Measurements from ENCODE around the gene AEBP2.

Gene AEBP2

GRCh38 chr12:19409376-19409775 lies 29.9 kb upstream of the AEBP2 start:
- H3K36me3 ChIP-seq (ENCODE audit: control insufficient read depth, insufficient read depth, low read length) = no peaks in the 10 kb centered on the region
- no peak for TF ChIP-seq CTCF (IDR thresholded peaks at IDR 0.05)
- H3K27ac ChIP-seq = no peak overlapping the region
- no peak overlapping the region for H3K9ac ChIP-seq
- no peak overlapping the region for H2AFZ ChIP-seq
- H3K9me3 ChIP-seq (ENCODE audit: control insufficient read depth, low read length) = no peaks in the 10 kb centered on the region
- H3K27me3 ChIP-seq (ENCODE audit: control insufficient read depth, insufficient read depth, low read length) = no peaks in the 10 kb centered on the region
- no peaks in the 10 kb centered on the region for H3K4me1 ChIP-seq
- H3K79me2 ChIP-seq = no peaks in the 10 kb centered on the region
- H3K4me2 ChIP-seq (ENCODE audit: low read length) = no peak overlapping the region
- no peak overlapping the region for H3K4me3 ChIP-seq (ENCODE audit: low read depth, low read length)

- Histone ChIP-seq H3K4me3 (ENCODE audit: low read depth, low read length) (no peak overlapping the region), H3K79me2 (no peaks in the 10 kb centered on the region), H3K27me3 (ENCODE audit: control insufficient read depth, insufficient read depth, low read length) (no peaks in the 10 kb centered on the region), H3K9ac (no peak overlapping the region), H3K4me2 (ENCODE audit: low read length) (no peak overlapping the region), H3K4me1 (no peaks in the 10 kb centered on the region), H3K36me3 (ENCODE audit: control insufficient read depth, insufficient read depth, low read length) (no peaks in the 10 kb centered on the region), H3K27ac (no peak overlapping the region), H2AFZ (no peak overlapping the region), H3K9me3 (ENCODE audit: control insufficient read depth, low read length) (no peaks in the 10 kb centered on the region)
- TF ChIP-seq CTCF (IDR thresholded peaks at IDR 0.05) = no peak
Measured at GRCh38 chr12:19410211-19410610, 29.1 kb upstream of the AEBP2 start.

GRCh38 chr12:19410629-19411185 lies 28.6 kb upstream of the AEBP2 start:
- no peaks in the 10 kb centered on the region for H3K4me1 ChIP-seq
- no peaks in the 10 kb centered on the region for H3K27me3 ChIP-seq (ENCODE audit: control insufficient read depth, insufficient read depth, low read length)
- no peak overlapping the region for H3K9ac ChIP-seq
- no peaks in the 10 kb centered on the region for H3K9me3 ChIP-seq (ENCODE audit: control insufficient read depth, low read length)
- no peaks in the 10 kb centered on the region for H3K36me3 ChIP-seq (ENCODE audit: control insufficient read depth, insufficient read depth, low read length)
- H3K4me2 ChIP-seq (ENCODE audit: low read length) = no peak overlapping the region
- H3K79me2 ChIP-seq = no peaks in the 10 kb centered on the region
- no peak overlapping the region for H3K4me3 ChIP-seq (ENCODE audit: low read depth, low read length)
- no peak overlapping the region for H3K27ac ChIP-seq
- no peak for TF ChIP-seq CTCF (IDR thresholded peaks at IDR 0.05)
- H2AFZ ChIP-seq = no peak overlapping the region

- Histone ChIP-seq H3K4me2 (ENCODE audit: low read length) (no peak overlapping the region), H2AFZ (no peak overlapping the region), H3K9me3 (ENCODE audit: control insufficient read depth, low read length) (no peaks in the 10 kb centered on the region), H3K4me3 (ENCODE audit: low read depth, low read length) (no peak overlapping the region), H3K27me3 (ENCODE audit: control insufficient read depth, insufficient read depth, low read length) (no peaks in the 10 kb centered on the region), H3K4me1 (no peaks in the 10 kb centered on the region), H3K9ac (no peak overlapping the region), H3K36me3 (ENCODE audit: control insufficient read depth, insufficient read depth, low read length) (no peaks in the 10 kb centered on the region), H3K27ac (no peak overlapping the region), H3K79me2 (no peaks in the 10 kb centered on the region)
- TF ChIP-seq CTCF (IDR thresholded peaks at IDR 0.05) = no peak
Measured at GRCh38 chr12:19411234-19412204, 27.8 kb upstream of the AEBP2 start.
